DMS 273 (cell line): ENCODE measurements around the gene C16orf54.
"Not testable (repeated sequence)": the region's sequence is repeated elsewhere in the genome, so short reads cannot be mapped to it uniquely, and the experiment has no call there.

Experiments used
- DNase-seq: peaks from one replicate; lab custom pipeline; 2025; ENCODE audit not compliant: unreplicated experiment; lab: John Stamatoyannopoulos, UW

Gene C16orf54

GRCh38 chr16:29710227-29711219 lies 35.3 kb downstream of the C16orf54 start:
- DNase-seq: peak; percentile 80

- DNase-seq: not testable (repeated sequence)
These were observed 36.1 kb downstream of the C16orf54 start for GRCh38 chr16:29709657-29710056.

GRCh38 chr16:29708917-29709600 lies 36.7 kb downstream of the C16orf54 start:
- DNase-seq: no peak

- not testable (repeated sequence) for DNase-seq
These were observed 38.6 kb downstream of the C16orf54 start for GRCh38 chr16:29707160-29707559.

GRCh38 chr16:29705030-29705429 lies 40.8 kb downstream of the C16orf54 start:
- no peak for DNase-seq

GRCh38 chr16:29702269-29702668 lies 43.5 kb downstream of the C16orf54 start:
- DNase-seq: no peak

GRCh38 chr16:29701214-29701555 lies 44.6 kb downstream of the C16orf54 start:
- DNase-seq: no peak

GRCh38 chr16:29700253-29700987 lies 45.4 kb downstream of the C16orf54 start:
- peak; percentile 91 for DNase-seq

- DNase-seq: no peak
These were observed 46.2 kb downstream of the C16orf54 start for GRCh38 chr16:29699324-29700219.

- DNase-seq: no peak
These were observed 47.1 kb downstream of the C16orf54 start for GRCh38 chr16:29698484-29699323.

GRCh38 chr16:29698042-29698441 lies 47.7 kb downstream of the C16orf54 start:
- no peak for DNase-seq

- DNase-seq: no peak
These were observed 48.4 kb downstream of the C16orf54 start for GRCh38 chr16:29697391-29697790.

- DNase-seq: no peak
These were observed 48.9 kb downstream of the C16orf54 start for GRCh38 chr16:29696881-29697331.

- DNase-seq: not testable (repeated sequence)
These were observed 50.1 kb downstream of the C16orf54 start for GRCh38 chr16:29695675-29696074.

GRCh38 chr16:29694384-29695195 lies 51.2 kb downstream of the C16orf54 start:
- peak; percentile 70 for DNase-seq

GRCh38 chr16:29692606-29693005 lies 53.2 kb downstream of the C16orf54 start:
- not testable (repeated sequence) for DNase-seq
